HG03432 (cell line): ENCODE measurements around the gene HTR3C.

Experiments used
- ATAC-seq: cut with Tn5 transposase; IDR thresholded peaks from one replicate; pipeline ENCODE4 v1.9.1; 2021; ENCODE audit warnings: mild to moderate bottlenecking, moderate library complexity; ENCODE audit not compliant: unreplicated experiment

The HTR3C gene

DNA sequence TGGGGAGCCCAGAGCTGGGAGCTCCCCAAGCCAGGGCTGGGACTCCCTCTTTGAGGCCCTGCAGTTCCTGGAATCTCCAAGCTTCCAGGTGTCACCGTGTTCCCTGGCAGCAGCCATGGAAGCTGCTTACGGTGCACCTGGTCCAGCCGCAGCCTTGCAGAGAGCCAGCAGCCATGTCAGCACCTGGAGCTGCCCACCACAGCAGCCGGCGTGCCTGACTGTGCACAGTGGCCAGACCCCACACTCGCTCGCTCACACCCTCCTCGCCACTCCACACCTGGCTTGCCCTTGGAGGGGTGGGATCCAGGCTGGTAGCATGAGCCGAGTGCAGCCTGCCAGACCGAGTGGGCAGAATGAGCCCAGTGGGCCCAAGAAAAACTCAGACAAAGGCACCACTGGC is 29.2 kb downstream of the HTR3C start:
- no peak for ATAC-seq

- ATAC-seq: no peak
Observed at GRCh38 chr3:184082465-184082864, 29.6 kb downstream of the HTR3C start.

GRCh38 chr3:184085389-184085852 is 32.6 kb downstream of the HTR3C start:
- no peak for ATAC-seq

DNA sequence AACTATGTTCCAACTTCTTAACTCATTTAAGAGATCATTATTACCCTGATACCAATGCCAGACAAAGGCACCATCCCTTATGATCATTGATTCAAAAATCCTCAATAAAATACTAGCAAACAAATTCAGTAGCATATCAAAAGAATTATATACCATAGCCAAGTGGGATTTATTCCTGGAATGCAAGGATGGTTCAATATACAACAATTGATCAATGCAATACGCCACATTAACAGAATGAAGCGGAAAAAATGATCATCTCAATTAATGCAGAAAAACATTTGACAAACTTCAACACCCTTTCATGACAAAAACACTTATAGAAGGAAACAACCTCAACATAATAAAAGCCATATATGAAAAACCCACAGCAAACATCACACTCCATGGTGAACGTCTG is 39.4 kb downstream of the HTR3C start:
- ATAC-seq: no peak

DNA sequence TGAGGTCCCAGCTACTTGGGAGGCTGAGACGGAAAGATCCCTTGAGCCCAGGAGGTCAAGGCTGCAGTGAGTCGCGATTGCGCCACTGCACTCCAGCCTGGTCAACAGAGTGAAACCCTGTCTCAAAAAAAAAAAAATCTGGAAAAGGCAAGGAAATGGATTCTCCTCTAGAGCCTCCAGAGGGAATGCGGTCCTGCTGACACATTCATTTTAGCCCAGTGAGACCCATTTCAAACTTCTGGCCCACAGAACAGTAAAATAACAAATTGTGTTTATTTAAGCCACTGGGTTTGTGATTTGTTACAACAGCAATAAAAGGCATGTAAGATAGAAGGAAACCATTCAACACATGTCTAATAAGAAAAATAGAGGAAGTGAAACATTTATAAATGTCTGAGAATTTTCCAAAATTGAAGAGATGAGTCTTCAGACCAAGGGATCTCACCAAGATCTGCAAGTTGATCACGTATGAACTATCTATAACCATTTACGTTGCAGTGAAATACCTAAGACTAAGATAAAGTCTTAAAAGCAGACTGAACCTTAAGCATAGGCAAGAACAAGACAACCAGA is 44.0 kb downstream of the HTR3C start, which contains the start of gene HTR3E:
Gene HTR3E, plus strand, starts transcription at position 254 of the 573 bp plus-strand sequence. CDS start 466 bp downstream, outside the sequence.
- no peak for ATAC-seq

- ATAC-seq: no peak
Observed at GRCh38 chr3:184097556-184097955, 44.7 kb downstream of the HTR3C start.

GRCh38 chr3:184099806-184100686 is 47.2 kb downstream of the HTR3C start:
- ATAC-seq: no peak
